Stimulated activated CD8-positive, alpha-beta memory T cell treated with anti-CD3 and anti-CD28 coated beads, Interleukin-12 subunit alpha, Interleukin-12 subunit beta, amount 100 ng/mL, for 24 hours (primary cell): Measurements from ENCODE around the gene KCNE1.
A peak's percentile ranks its signal among the peaks of the same experiment; 100 is the strongest.
"Not testable (repeated sequence)": the region's sequence is repeated elsewhere in the genome, so short reads cannot be mapped to it uniquely, and the experiment has no call there.

Experiments used
- DNase-seq: peaks from one replicate; pipeline ENCODE4 v3.0.0-alpha.2; 2020; ENCODE audit errors: extremely low read depth

Gene KCNE1

DNA sequence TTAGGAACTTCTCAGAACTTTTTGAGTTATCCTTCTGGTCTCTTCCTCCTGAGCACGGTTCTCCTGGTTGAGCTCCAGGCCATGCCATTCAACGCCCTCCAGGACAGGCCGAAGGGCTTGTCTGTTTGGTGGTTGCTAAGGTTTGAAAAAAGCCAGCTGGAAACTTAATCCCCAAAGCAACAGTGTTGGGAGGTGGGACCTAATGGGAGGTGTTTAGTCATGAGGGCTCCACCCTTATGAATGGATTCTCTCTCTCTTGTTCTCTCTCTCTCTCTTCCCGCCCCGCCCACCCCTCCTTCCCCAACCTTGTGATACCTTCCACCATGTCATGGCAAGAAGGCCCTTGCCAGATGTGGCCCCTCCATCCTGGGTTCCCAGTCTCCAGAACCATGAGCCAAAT is 829 bp downstream of the KCNE1 start:
- DNase-seq = no peak

DNA sequence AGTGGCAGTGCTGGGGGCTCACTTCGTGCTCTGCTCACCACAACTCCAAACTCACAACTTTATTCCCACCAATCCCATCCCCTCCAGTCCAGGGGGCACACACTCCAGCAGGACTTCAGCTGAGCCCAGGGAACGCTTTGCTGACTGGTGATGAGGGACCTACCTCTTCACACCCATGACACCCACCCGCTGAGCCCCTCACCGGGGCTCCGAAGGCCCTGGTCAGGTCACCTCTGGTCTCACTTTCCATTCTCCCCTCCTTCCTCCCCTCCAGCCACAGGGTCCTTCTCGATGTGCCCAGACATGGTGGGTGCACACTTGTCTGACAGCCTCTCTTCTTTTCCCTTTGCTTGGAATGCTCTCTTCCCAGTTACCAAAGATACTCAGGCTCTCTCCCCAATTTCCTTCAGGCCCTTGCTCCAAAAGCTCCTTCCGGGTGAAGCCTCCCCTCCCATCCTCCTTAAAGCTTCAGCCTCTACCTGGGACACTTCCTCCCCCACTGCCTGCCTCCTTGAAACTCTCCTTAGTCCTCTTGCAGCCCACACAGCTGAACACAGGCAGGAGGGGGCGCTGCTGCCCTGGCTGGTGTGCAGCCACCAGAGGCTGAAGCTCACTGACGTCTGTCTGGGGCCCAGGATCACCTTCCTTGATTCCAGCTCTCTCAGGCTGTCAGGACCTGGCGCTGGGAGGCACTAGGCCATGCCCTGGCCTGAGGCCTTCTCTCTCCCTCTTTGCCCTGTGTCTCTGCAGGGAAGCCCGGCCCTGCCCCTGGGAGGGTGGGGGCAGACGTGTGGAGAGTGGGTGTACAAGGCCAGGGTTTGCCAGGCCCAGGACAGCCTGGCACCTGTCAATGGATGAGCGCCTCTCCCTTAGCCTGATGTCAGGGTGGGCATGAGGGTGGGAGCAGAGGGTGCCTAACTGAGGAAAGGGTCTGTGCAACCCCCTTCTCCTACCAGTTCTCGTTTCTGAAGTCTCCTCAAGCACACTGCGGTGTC is 1.6 kb downstream of the KCNE1 start:
- peak; percentile 19 for DNase-seq

DNA sequence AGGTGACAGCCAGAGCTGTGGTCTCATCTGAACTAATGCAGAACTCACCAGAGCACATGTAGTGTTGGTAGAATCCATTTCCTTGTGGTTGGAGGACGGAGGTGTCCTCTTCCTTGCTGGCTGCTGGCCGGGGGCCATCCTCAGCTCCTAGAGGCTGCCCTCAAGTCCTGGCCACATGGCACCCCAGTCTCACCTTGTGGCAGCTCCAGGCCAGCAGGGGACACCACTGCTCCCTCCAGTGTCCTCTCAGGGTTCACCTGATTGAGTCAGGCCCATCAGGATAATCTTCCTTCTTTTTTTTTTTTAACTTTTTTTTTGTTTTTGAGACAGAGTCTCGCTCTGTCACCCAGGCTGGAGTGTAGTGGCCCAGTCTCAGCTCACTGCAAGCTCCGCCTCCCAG is 2.9 kb downstream of the KCNE1 start:
- no peak for DNase-seq

DNA sequence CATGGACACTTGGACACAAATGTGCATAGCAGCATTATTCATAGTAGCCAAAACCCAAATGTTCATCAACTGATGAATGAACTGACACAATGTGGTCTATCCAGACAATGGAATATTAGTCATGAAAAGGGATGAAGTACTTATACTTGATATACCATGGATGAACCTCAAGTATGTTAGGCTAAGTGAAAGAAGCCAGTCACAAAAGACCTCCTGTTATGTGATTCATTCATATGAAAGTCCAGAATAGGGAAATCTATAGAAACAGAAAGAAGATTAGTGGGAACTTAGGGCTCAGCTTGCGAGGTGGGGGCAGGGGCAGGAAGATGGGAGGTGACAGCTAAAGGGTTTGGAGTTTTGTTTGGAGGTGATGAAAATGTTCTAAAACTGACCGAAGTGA is 7.4 kb downstream of the KCNE1 start:
- DNase-seq = no peak

DNA sequence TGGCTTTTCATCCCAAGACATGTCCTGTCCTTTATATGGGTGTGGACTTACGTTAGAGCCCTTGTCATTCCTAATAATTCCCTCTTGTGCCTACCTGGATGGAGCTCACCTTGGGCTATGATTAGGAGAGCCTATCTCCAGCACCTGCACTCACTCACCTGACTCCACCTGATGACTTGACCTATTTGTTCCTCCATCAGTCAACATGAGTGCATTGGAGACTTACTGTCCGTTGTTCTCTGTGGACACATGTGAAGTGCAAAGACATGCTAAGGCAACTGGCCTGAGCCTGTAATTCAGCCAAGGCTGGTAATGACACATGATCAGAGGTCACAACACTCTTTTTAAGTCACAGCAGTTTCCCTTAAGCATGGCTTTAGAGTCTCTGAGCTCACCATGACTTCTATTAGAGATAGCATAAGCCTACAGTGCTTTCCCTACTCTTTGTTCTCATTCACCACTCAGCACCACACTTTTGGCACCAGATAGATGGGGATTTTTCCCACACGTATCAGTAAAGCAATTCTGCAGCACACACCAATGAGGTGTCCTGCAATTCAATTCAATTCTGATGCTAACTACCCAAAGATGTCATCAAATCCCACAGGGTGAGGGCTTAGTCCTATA is 9.4 kb downstream of the KCNE1 start:
- DNase-seq = no peak

DNA sequence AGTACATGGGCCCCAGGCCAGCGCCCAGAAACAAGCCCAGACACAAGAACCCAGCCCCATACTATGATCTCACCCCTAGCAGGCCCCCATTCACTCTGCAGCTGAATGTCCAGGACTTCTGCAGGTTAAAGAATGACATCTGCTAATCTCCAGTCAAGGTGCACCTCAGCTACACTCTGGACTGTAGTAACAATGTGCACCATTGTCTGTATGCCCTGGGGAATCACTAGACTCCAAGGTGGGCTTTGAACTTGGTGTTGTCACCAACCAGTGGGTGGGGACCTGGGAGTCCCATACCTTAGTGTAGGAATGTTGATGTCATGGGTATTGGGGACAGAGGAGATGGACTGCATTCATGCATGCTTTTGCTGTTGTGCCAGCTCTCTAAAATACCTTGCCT is 10.3 kb downstream of the KCNE1 start:
- no peak for DNase-seq

DNA sequence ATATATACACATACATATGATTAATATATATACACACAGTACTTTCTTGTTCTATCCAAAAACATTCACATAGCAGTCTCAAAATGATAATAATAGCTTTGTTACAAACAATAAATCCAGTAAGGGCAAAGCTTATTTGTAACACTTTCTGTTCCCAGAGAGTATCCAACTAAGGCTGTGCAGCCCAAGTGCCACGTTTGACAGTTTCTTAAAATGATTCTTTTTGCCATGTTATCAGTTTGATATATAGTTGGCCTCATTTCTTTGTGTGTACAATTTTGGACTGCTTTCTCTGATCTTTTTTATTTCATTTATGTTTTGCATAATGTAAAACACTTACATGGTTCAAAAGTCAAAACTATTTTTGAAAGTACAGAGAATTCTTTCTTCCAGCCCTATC is 11.8 kb downstream of the KCNE1 start:
- no peak for DNase-seq

DNA sequence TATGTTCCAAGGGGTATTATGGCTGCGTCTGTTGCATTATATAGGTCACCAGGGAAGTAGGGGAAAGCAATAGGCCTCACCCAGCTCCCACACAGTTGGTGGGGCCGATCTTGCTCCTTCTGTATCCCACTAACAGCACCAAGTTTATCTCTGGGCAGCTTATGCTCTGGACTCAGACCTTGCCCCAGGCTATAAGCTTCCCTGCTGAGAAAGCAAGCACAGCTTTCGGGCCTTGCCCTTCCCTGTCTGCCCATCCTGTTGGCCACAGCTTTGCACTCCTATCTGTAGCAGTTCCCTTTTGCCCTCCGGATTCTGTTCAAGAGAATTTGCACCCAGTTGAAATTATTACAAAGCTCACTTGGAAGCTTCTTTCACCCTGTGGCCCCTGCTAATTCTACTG is 12.9 kb downstream of the KCNE1 start:
- no peak for DNase-seq

DNA sequence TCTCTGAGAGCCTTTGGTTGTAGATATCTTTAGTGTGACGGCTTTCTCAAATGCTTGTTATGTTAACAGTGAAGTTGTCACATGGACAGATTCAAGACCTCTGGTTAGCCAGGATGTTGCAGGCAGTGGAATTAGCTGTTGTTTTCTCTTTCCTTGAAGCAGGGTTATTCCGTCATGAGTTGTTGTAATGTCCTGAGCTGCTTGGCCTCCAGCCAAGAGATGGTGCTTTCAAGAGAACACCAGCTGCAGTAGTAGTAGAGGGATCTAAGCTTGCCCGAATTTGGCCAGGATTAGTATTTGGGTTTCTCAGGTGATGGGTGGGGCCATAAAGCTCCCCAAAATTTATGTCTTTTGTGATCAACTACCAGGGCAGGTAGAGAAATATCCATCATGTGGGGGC is 13.4 kb downstream of the KCNE1 start:
- no peak for DNase-seq

DNA sequence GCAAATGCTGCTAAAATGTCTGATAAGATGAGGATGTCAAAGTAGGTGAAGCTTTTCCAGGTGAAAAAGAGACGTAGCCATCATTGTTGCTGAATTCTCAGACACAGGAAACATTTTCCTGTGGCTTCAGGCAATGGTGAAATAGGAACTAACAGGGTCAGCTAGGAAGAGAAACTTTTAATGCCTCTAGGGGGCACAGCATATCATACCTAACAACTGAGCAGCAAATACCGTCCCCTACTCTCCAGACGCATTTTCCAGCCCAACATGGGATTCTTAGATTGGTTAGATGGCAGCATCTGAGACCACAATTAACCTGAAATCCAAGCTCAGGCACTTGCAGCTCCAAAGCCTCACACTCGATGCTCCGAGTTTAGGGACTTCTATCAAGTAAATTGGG is 28.2 kb downstream of the KCNE1 start:
- DNase-seq = not testable (repeated sequence)

DNA sequence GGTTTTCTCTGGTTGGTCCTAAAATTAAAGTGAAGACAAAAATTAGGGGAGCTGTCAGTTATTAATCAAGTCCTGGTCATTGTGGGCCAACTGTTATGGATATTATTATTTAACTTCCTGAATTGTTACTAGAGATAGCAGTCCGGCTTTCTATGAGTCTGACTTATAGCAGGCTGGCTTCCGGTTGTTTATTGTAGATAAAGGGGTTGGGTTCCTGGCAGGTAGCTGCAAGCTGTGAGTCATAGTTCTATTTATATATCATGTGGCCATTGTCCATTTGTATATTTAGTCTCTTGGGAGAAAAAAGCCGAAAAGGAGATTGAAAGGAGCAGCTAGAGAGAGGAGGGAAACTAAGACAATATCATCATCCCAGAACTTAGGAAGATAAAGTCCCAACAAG is 28.6 kb downstream of the KCNE1 start:
- DNase-seq = not testable (repeated sequence)

DNA sequence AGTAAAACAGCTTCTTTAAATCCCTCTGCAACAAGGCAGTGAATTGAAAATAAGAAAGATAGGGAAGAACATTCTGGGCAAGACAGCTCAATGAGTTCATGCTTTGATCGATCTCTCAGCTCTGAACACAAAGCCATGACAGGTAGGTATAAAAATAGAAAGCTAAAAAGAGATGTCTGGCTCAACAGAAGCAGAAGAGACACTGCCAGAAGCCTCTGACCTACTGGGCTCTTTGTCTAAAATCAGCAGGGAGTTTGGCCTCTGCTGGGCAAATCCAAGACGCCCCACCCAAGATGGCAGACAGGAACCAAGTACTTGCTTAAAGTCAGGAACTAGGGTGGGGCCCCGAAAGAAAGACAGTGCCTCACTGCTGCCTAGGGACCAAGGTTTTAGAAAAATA is 44.7 kb downstream of the KCNE1 start:
- DNase-seq = not testable (repeated sequence)

DNA sequence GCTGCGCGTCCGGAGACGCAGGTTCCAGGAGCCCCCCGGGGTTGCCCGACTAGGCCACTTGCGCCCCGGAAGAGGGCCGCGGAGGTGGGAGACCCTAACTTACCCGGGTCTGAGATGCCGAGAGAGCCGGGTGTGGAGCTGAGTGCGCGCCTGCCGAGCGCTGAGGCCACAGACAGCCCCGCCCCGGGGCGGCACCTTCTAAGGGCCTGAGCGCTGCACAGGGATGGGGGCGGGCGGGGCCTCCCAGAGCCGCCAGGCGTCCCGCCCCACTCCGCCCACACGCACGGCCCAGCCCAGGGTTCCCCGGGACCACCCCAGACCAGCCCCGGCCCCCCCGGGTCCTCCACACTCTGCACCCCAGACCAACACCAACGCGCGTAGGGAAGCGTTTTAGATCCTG is 52.6 kb downstream of the KCNE1 start:
- DNase-seq = not testable (repeated sequence)

DNA sequence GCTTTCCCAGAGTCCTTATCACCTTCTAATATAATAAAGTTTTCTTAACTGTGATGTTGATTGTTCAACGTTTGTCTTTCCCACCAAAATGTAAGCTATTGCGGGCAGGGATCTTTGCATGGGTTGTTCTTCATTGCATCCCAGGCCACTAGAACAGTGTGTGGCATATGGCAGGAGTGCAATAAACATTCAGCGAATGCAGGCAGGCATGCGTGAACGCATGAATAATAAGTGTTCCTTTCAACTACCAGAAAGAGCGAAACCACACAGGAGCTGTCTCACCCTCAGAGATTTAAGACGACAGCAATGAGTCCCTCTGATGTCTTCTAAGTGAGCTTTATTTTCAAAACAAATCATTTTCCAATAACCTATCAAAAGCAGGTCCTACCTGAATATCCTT is 53.7 kb downstream of the KCNE1 start:
- not testable (repeated sequence) for DNase-seq

DNA sequence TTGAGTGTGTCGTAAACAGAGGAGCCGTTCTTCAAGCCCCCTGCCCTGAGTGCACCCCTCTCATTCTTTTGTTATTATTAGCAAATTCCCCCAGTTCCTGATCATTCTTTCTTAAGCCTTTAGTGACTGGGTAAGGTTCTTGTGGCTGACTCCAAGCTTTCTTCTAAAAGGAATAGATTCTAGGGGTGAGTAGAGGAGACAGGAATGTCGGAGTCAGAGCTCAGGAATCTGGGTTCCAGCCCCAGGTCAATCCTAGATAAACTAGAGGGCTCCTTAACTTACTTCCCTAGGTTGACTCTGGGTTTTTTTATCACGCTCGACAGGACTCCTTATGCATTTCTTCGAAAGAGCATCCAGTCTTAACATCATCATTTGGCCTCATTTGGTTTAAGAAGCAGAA is 55.8 kb downstream of the KCNE1 start:
- DNase-seq = not testable (repeated sequence)

DNA sequence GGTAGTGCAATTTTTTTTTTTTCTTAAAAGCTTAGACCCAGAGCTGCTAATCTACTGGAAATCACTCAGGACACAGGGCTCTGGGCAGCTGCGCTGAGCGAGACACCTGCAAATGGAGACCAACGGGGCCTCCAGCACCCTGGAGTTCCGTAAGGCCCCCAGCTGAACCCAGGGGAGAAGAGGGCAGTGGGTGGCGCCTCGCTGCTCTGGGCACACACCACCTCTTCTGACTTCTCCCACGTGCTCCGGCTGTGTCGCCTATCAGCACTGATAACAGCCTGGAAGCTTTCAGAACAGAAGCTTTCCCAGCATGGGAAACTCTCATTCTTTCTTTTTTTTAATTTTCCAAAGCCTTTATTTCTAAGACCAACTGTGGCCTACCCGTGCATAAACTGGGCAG is 56.4 kb downstream of the KCNE1 start:
- not testable (repeated sequence) for DNase-seq

DNA sequence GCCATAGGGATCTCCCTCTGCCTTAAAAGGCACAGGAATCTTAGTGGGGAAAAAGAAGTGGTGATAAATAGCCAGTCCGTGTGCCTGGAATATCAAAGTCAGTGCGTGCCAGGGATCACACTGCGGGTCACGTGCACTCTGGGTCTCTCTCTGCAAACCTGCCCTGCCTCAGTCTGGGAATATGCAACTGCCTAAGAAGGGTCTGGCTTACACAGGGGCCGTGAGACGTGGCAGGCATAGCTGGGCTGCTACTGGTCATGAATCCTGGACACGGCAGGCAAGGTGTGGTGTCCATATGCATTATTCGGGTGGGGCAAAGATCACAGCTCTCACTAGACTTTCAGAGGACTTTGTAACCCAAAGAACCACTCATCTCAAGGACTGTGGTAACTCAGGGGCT is 65.0 kb downstream of the KCNE1 start:
- DNase-seq = not testable (repeated sequence)

DNA sequence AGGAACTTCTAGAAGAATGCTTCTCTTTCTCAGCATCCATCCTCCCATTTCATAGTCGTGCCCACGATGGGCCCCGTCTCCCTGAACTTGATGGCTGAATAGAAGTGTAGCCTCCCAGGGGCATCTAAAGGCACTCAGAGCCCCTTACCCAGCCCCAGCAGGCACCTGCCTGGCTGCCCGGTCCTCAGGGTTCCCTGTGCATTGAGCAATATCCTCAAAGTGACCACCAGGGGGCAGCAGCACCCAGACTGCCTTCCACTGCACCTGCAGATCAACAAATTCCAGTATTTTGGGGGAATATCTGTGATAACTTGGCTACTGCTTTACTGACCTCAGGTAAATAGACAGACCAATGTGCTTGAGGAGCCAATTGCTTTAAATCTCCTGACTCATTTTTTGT is 68.5 kb downstream of the KCNE1 start:
- DNase-seq = not testable (repeated sequence)

DNA sequence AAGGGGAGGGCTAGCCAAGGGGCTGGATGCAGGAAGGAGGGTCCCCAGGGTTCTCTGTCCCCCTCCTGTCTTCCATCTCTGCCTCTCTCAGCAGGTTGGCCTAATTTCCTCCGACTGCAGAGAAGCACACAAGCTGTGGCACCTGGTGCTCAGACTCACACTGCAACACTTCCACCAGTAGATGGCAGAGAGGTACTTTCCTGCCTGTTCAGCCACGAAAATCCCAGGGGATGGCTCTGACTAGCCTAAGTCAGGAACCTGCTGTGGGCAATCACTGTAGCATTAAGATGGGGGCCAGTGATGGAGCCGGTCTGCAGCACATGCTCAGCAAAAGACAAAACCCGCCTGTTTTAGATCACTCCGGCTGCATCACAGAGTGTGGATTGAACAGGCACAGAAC is 82.3 kb downstream of the KCNE1 start:
- DNase-seq = not testable (repeated sequence)

DNA sequence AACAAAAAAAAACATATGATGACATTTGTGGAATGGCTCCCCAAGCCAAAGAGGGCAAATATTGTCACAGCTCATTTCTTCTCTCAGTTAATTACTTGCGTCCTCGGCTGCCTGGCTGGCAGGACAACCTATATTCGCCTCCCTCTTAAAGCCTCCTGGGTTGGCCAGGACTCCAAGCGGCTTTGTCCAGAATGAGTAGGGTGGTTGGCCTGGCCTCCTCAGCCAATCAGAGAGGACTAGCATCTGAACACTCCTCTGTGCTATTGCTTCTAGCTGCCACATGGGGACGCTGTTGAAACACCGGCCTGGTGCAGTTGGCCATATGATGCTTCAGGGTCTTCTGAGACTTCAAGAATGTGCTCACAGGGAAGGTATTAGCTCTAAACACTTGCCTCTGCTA is 83.6 kb downstream of the KCNE1 start:
- not testable (repeated sequence) for DNase-seq

DNA sequence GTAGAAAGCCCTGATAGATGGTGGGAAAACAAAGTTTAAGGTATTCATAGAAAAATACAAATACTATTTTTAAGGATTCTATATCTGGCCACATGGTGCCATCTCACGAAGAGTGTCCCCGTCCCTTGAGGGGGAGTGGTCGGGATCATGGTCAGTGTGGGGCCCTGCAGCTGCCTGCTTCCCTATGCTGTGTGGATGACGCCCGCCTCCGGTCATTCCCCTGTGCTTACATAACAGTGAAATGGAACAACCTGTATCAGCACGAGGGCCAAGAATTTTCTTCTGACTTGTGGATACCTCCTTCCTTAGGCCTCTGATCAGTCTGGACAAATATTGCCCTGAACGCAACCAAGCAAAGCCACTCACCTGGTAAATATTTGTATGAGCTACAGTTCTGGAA is 84.7 kb downstream of the KCNE1 start:
- DNase-seq = not testable (repeated sequence)

DNA sequence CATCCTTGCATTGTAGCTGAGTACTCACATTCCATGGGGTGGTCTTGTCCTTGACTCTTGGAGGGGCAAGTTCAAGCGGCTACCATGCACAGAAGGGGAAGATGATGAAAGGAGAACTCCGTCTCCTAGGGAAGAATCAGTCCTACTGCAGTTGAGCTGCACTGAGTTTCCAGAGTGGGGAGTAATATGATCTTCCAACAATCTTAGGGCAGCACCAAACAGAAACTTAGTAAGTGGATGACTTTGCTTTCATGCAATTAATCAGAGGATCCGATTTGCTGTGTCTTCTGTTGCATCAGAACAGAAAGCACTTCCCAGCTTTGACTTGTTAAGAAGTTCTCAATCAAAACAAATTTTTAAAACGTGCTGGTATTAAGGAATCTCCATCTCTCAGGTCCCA is 88.2 kb downstream of the KCNE1 start, which contains the start of gene SMIM34:
Gene SMIM34 (minus strand): TSS at position 147 of the 400 bp plus-strand sequence. CDS start 112 bp downstream, at position 35.
- DNase-seq = not testable (repeated sequence)
